ENCODE results near the gene RHBDL1.

The RHBDL1 gene

DNA sequence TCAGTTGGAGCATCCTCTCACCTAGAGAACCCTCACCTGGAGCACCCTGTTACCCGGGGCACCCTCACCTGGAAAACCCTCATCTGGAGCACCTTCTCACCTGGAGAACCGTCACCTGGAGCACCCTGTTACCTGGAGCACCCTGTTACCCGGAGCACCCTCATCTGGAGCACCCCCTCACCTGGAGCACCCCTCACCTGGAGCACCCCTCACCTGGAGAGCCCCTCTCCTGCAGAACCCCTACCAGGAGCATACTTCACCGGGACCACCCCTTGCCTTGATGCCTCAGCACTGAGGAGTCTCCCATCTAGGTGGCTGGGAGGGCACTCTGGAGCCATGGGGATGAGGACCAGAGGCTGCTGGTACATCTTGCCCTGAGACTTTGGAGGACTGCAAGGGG lies 33.5 kb downstream of the RHBDL1 start:
- no peak for DNase-seq

DNA sequence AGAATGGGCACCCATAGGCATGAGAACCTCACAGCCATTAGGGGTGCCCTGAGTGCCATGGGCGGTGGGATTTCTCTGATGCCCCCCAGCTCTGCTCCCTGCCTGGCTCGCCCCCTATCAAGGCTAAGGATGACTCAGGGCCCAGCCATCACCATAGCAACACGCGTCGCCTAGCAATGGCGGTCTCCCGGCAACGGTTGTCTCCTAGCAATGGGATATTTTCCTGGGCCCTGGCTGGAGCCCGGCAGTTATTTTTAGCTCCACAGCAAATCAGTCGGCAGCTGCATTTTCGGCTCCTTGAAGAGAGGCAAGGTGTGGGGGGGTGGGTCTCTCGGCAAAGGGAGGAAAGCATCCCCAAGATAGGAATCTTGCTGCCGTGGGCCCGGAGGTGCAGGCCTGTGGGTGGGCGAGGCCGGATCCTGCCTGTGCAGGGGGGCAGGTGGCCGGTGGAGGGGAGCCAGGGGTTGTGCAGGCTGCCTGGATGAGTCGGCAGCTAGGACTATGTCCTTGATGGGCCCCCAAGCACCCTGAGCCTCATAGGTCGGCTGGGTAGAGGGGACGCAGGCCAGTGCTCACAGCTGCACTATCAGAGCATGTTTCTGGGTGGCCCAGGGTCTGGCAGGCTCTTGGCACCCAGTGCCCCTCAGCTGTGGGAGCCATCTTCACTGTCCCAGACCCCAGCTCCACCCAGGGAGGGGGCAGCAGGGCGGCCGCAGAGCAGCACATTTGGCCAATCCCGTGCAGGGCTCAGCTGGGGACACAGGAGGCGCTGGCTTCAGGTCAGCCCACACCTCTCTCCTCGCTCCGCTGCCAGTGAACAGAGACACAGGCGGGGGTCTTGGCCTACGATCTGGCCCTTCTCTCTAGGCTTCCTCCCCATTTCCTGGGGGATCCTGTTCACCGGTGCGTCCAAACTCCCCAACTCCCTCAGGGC lies 34.4 kb downstream of the RHBDL1 start:
- DNase-seq: peak; percentile 48

DNA sequence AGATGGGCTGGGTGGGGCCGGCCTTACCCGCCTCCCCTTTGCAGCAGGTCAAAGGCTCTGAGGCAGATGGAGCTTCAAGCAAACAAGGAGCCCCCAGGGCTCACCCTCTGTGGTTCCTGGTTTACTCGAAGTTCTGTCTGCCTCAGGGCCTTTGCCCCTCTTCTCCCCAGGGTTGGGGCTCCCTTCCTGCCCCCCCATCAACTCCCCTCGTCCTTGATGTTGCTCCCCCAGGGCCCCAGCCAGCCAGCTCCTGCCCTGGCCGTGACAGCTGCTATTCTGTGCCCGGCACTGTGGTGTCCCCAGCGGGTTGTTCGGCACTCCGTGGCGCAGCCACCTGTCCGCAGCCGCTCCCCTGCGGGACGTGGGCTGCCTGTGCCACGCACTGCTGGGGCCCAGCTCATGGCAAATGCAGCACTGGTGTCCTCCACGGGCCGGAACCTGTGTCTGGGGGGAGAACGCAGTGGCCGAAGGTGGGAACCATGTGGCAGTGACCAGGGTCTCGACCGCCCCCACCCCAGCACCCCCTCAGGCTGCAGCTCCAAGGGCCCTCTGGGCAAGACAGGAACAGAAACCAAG lies 35.1 kb downstream of the RHBDL1 start:
- DNase-seq: no peak

DNA sequence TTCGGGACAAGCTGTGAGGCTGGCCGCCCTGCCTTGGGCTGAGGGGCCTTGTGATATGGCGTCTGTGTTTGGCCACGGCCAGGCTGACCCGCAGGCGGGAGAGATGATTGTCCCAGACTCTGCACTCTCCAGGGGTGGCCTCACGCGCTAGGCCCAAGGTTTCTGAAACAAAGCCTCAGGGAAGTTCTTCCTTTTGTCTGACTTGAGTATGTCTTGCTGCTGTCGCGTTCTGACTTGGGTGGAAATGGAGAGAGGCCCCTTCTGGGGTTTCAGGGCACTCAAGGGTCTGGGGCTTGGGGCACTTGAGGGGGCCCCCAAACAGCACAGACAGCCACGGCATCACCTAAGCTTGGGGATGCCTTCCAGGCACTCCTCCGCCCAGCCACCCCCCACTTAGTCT lies 35.6 kb downstream of the RHBDL1 start:
- no peak for DNase-seq

DNA sequence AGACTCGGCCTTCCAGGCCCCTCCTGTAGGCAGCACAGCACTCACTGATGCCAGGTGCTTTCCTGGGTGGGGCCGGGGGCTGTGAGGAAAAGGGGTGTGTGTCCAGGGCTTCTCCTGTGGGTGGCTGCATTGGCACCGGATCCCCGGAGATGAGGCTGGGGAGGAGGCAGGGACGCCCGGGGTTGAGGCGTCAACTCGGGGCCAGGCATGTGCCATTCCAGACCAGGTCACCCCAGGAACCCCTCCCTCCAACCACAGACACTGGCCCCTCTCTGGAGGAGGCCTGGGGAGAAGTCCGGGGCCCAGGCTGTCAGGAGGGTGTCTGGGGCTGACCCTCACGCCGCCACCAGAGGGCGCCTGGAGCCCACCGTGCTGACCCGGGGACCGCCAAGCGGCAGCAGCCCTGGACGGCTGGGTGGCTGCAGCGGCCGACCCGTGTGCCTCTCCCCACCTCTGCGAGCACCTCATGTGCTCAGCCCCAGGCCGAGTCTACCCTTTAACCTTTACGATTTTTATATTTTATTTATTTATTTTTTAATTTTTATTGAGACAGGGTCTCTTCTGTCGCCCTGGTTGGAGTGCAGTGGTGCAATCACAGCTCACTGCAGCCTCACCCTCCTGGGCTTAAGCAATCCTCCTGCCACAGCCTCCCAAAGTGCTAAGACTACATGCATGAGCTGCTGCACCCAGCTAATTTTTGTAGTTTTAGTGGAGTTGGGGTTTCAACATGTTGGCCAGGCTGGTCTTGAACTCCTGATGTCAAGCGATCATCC lies 36.3 kb downstream of the RHBDL1 start:
- DNase-seq: peak; percentile 37

DNA sequence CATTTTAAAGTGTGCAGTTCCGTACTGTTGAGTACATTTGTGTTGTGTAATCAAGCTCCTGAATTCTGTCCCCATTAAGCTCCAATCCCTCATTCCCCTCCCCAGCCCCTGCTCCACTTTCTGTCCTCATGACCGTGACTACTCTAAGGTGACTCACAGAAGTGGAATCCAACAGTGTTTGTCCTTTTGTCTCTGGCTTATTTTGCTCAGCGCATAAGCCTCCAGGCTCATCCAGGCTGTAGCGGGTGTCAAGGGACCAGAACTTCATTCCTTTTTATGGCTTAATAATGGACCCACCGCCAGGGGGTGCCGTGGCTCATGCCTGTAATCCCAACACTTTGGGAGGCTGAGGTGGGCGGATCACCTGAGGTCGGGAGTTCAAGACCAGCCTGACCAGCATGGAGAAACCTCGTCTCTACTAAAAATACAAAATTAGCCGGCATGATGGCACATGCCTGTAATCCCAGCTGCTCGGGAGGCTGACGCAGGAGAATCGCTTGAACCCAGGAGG lies 37.3 kb downstream of the RHBDL1 start:
- peak; percentile 66 for DNase-seq

DNA sequence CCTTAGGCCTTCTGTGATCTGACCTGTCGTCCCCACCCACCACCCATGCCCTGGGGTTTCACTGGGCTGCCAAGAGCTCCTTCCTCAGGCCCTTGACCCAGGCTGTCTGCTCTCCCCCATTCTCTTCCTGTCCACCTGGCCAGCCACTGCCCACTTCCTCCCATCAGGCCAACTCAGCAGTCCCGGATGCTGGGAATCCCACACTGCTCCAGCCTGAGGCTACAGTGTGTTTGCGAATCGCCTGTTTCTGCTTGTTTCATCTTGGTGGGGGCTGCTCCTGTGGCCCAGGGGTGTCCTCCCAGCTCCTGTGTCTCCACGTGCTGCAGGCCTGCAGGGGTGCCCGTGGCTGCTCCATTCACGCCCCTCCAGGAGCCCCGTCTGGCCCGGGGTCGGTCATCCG lies 38.6 kb downstream of the RHBDL1 start:
- peak; percentile 80 for DNase-seq

DNA sequence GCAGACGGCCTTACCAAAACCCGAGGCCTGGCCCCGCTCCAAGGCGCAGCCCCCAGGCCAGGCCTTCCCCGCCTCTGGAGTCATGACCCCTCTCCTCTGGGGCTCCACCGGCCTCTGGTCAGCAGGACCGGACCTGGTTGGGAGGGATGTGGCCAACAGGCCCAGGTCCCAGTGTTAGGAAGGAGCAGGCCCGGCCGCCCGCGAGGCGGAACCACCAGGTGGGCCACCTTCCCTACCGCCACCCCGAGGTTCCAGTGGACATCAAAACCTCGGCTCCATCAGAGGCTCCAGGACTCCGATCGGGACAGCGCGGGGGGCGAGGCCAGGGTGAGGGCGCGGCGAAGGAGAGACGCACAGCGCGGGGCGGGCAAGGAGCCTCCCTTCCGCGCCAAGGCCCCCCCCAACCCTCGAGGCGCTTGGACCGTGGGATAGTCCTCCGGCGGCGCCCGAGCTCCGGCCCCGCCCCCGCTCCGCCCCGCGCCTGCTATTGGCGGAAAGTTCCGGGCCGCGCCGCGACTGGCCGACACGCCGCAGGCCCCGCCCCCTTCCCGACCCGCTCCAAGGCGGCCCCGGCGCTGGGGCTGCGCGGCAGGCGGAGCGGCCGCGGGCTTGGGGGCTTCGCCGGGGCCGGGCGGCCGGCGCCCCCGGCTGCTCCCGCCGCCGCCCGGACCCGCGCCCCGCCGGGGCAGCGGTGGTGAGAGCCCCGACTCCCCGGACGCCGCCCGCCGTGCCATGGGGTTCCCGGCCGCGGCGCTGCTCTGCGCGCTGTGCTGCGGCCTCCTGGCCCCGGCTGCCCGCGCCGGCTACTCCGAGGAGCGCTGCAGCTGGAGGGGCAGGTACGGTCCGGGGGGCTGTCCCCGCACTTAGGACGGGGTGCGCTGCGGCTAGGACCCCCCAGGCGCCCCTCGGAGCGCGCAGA lies 39.3 kb downstream of the RHBDL1 start, which contains the start of gene METRN:
METRN (plus strand) TSS at position 561 of the 919 bp plus-strand sequence; CDS start at position 733, 172 bp downstream.
- peak; percentile 86 for DNase-seq

DNA sequence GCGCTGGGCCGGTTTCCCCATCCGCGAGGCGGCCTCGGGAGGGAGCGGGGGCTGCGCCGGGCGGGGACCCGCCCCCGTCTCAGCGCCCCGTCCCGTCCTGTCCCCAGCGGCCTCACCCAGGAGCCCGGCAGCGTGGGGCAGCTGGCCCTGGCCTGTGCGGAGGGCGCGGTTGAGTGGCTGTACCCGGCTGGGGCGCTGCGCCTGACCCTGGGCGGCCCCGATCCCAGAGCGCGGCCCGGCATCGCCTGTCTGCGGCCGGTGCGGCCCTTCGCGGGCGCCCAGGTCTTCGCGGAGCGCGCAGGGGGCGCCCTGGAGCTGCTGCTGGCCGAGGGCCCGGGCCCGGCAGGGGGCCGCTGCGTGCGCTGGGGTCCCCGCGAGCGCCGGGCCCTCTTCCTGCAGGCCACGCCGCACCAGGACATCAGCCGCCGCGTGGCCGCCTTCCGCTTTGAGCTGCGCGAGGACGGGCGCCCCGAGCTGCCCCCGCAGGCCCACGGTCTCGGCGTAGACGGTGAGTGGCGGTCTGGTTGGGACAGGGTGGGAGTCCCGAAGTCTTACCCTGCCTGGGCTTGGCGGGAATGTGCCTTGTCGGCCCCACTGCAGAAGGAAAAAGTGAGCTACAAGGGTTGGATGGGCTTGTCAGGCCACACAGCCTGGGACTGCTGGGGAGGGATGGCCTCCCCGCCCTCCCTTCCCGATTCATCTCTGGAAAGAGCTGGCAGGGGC lies 40.2 kb downstream of the RHBDL1 start:
- DNase-seq: peak; percentile 31

DNA sequence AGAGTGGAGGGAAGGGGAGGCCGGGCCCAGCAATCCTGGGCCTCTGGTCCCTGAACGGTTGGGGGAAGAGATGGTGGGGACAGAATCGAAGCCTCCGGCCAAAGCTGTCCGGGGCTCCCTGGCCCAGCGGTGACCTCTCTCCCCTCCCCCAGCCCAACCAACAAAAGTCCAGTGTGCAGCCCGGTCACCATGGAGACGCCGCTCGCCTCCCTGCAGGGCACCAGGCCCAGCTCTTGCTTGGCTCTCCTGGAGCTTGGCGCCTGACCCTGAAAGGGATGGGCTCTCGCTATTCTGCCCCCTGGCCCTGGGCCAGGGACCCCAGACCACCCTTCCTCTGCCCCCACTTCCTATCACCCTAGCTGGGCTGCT lies 40.7 kb downstream of the RHBDL1 start:
- DNase-seq: peak; percentile 9

DNA sequence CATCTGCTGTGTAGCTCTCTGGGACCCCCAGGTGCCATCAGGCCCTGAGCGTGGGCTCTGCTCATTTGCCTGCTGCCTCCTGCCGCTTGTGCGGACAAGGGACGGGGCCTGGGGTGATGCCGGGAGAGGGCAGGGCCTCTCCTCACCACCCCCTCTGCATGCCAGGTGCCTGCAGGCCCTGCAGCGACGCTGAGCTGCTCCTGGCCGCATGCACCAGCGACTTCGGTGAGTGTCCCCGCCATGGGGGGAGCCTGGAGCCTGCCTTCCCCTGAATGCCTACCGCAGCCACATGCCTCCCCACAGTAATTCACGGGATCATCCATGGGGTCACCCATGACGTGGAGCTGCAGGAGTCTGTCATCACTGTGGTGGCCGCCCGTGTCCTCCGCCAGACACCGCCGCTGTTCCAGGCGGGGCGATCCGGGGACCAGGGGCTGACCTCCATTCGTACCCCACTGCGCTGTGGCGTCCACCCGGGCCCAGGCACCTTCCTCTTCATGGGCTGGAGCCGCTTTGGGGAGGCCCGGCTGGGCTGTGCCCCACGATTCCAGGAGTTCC lies 41.4 kb downstream of the RHBDL1 start:
- no peak for DNase-seq

DNA sequence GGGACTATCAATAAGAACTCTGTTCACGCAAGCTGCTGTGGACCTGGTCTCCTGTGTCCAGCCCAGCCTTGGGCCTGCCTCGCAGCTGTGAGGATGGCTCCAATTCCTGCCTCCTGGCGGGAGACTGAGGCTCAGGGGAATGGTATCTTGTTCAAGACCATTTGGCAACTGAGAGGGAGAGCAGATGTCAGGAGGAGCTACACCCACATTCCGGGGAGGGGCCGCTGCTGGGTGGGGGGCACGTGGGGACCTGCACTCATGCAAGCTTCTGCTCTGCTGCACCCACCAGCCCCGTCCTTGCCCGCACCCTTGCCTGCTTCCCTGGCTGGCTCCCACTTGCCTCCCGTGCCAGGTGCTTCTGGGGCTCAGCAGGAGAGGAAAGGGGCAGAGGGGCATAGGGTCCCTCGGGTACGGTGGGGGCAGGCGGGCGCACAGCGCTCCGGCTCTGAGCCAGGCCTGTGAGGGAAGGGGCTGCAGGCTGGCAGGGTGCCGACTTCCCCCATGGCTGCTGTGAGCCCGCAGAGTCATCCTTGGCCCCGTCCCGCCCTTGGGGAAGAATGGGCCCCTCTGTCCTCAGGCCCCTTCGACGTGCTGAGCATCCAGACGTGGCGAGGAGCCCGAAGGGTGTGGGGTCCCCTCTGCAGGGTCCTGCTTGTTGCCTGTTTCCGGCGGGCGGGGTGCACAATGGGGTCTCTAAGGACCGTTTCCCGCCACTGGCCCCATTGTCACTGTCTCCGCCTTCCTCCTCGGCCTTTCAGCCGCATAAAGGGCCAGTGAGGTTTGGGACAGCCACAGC lies 42.2 kb downstream of the RHBDL1 start:
- no peak for DNase-seq

DNA sequence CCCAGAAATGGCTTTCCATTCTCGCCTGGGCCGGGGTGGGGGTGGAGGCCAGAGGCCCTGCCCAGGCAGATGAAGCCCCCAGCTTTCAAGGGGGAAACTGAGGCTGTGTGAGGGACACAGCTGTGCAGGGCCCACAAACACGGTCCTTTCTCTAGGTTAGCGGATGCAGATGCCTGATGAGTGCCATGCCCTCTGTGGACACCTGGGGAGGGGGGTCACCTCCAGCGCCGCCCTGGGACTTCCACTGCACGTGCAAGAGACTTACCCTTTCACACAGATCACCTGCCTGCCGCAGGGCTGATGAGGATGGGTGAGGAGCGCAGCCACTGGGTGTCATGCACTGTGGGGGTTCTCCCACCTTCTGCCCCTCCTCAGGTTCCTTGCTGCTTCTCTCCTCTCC lies 42.9 kb downstream of the RHBDL1 start:
- no peak for DNase-seq

DNA sequence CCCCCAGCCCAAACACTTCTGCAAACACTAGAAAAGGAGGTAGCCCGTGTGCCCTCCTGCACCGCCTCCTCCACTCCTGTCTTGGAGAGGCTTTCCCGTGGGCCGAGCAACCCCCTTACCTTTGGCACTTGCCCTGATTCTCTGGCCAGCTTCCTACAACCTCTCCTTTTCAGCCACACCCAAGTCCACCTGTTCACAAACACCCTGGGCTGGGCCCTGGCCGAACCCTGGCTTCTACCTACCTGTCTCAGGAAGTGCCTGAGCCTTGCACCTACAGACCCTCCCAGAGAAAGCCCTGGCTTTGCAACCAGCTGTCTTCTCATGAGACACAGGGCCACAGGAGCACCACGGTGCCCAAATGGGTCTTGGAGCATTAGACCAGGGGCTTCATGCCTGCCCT lies 43.5 kb downstream of the RHBDL1 start:
- no peak for DNase-seq

DNA sequence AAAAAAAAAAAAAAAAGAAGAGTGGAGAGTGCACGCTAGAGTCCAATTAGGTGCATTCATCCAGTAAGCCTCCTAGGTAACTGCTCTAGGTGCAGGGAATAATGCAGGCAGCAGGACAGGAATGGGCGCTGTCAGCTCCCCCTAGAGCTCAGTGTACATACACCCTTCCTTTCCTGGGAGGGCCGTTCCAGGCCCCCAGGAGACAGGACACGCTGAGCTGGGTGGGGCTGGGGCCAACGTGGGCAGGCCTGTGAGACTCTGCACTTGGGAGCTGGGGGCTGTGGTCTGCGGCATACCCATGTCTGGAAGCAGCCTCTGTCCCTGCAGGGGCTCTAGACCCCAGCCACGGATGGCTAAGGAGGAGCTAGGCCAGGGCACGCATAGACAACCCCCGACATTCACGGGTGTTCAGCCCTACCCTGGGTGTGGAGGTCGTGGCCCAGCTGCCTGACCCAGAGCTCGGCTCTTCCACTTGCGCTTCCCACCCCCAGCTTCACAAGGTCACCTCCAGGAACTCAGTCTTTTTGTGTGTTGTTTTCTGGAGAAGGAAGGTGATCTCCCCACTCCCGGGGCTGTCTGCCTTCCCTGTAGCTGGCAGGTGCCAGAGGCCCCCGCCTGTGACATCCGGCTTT lies 44.5 kb downstream of the RHBDL1 start:
- DNase-seq: peak; percentile 44

DNA sequence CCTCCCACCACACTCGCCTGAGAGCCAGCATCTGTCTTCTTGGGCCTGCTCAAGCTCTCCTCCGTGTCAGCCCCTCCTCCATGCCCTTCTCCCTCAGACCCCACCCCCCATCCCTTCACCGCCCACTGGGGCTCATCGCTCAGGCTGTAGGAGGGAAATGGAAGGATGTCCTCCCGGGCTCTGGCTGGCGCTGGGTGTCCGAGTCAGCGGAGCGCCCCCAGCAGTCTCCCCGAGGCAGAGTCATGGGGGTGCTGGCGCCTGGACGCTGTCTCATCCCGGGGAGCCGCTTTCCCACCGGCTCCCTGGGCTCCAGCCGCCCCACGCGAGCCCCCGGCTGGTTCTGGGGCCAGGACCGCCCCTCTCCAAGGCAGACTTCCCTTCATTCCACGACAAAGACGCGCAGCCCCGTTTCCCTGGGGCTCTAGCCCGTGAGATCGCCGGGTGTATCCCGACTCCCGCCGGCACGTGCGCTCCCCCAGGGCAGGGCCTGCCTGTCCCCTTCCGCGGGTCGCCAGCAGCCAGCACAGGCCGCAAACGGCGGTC lies 45.0 kb downstream of the RHBDL1 start:
- peak; percentile 82 for DNase-seq

DNA sequence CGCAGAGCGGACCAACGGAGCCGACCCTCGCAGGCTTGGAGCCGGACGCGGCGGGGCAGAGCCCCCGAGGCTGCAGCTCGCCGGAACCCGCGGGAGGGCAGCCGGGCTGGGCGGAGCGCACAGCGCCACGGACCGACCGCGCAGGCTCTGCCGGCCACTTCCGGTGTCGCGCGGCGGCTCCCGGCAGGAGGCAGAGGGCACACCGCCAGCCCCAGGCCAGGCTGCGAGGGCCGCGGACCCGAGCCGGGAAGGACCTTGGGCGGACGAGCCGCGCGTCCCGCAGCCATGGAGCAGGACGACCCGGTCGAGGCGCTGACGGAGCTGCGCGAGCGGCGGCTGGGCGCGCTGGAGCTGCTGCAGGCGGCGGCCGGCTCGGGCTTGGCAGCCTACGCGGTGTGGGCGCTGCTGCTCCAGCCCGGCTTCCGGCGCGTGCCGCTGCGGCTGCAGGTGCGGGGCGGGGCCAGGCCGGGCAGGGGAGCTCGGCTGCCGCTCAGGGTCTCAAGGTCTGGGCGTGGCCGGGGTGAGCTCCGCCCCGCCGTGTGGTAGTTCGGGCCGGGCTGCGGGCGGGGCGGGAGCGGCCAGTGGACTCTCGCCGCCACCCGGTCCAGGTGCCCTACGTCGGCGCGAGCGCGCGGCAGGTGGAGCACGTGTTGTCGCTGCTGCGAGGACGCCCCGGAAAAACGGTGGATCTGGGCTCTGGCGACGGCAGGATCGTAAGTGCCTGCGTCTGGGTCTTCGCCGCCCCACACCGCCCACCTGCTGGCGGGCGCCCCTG lies 45.7 kb downstream of the RHBDL1 start, which contains the start of gene ANTKMT:
ANTKMT (plus strand) TSS at position 157 of the 775 bp plus-strand sequence; CDS start at position 286, 129 bp downstream.
- DNase-seq: peak; percentile 87

DNA sequence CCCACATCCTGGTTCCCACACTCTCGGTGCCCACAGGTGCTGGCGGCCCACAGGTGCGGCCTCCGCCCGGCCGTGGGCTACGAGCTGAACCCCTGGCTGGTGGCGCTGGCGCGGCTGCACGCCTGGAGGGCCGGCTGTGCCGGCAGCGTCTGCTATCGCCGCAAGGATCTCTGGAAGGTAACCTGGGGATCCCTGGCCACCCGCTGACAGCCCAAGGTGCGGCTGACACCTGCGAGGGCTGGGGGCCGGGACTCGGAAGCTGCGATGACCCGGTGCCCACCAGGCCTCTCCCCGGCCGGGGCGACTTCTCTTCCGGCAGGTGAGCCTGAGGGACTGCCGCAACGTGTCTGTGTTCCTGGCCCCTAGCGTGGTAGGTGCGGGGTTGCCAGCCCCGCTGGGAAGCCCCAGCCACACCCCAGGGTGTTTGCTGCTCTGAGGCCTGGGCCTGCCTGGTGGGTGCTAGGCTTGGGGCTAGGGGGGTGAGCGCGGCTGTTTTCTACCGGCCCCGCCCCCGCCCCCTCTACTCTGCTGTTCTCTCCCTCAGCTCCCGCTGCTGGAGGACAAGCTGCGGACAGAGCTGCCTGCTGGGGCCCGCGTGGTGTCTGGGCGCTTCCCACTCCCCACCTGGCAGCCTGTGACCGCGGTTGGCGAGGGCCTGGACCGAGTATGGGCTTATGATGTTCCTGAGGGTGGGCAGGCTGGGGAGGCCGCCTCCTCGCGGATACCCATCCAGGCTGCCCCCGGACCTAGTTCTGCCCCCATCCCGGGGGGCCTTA lies 46.5 kb downstream of the RHBDL1 start:
- no peak for DNase-seq
